H1 (cell line): Measurements from ENCODE around the gene PBX1. TPM values are rescaled to one million over a fixed set of nuclear protein-coding genes. Genes with fewer than 3 reads are reported as not detected.

Source experiments
- CTCF ChIA-PET: fragments of 300-600 bp; sonication (Branson Sonifier 250); formaldehyde crosslinking; loops from one replicate; lab custom pipeline; 2021; ENCODE audit not compliant: partially characterized antibody; lab: Charles Lee
- POLR2A ChIA-PET: fragments of 300-600 bp; sonication (Branson Sonifier 250); formaldehyde crosslinking; loops from one replicate; lab custom pipeline; 2021; ENCODE audit warnings: inconsistent platforms; ENCODE audit not compliant: partially characterized antibody; lab: Charles Lee
- DNase-seq, 2 experiments: peaks; one replicate each; pipeline versions ENCODE4 v3.0.0 to v3.0.0-alpha.2; 2010 to 2022; ENCODE audit warnings: low spot score in 2 of 2, low read depth in 1 of 2, mixed read lengths in 1 of 2
- FAIRE-seq: peaks from 2 replicates; lab custom pipeline; 2011; peaks lifted over from hg19 to GRCh38; lab: Jason Lieb, UNC
- H2AFZ ChIP-seq: 2 replicates; pipeline ENCODE4 v1.8.1; 2012; ENCODE audit warnings: low read length, inconsistent platforms
- H2AK5ac ChIP-seq: 2 replicates; pipeline ENCODE4 v1.6.1; 2013; ENCODE audit warnings: low read depth, low read length
- H2BK120ac ChIP-seq: replicated peaks from 2 replicates; pipeline ENCODE3; 2013; ENCODE audit warnings: low read depth, low read length, inconsistent platforms
- H2BK12ac ChIP-seq: 2 replicates; pipeline ENCODE4 v1.6.1; 2013; ENCODE audit warnings: low read depth, low read length
- H2BK15ac ChIP-seq: 2 replicates; pipeline ENCODE4 v1.6.1; 2013; ENCODE audit warnings: low read length
- H2BK20ac ChIP-seq: 2 replicates; pipeline ENCODE4 v1.6.1; 2013; ENCODE audit warnings: low read length
- H2BK5ac ChIP-seq: 2 replicates; pipeline ENCODE4 v1.6.1; 2013; ENCODE audit warnings: low read depth, low read length
- H3K14ac ChIP-seq: 2 replicates; pipeline ENCODE4 v1.6.1; 2013; ENCODE audit warnings: inconsistent platforms; ENCODE audit not compliant: insufficient read length
- H3K18ac ChIP-seq: 2 replicates; pipeline ENCODE4 v1.6.1; 2013; ENCODE audit warnings: low read length; ENCODE audit errors: extremely low read depth
- H3K23ac ChIP-seq: 2 replicates; pipeline ENCODE4 v1.6.1; 2013; ENCODE audit warnings: inconsistent platforms; ENCODE audit not compliant: insufficient read length
- H3K23me2 ChIP-seq: 2 replicates; pipeline ENCODE4 v1.6.1; 2013; ENCODE audit warnings: low read depth, low read length
- H3K27ac ChIP-seq: 2 replicates; pipeline ENCODE4 v1.6.1; 2011; ENCODE audit warnings: low read depth, low read length, inconsistent platforms
- H3K27me3 ChIP-seq, 4 experiments: replicated peaks in 1 of 4; 1 replicate in 1 of 4; 2 replicates in 3 of 4; pipeline versions ENCODE4 v1.6.1 to v1.8.1; 2011 to 2013; ENCODE audit warnings: low read length in 3 of 4, mild to moderate bottlenecking in 3 of 4, inconsistent platforms in 2 of 4, mixed read lengths in 2 of 4, moderate library complexity in 1 of 4; ENCODE audit not compliant: control insufficient read depth in 3 of 4, insufficient read depth in 3 of 4; ENCODE audit errors: extremely low read depth in 1 of 4
- H3K36me3 ChIP-seq, 4 experiments: 2 replicates each; pipeline versions ENCODE4 v1.6.1 to v1.8.1; 2011 to 2013; ENCODE audit warnings: mild to moderate bottlenecking in 4 of 4, low read length in 3 of 4, moderate library complexity in 2 of 4, control low read depth in 1 of 4, inconsistent platforms in 1 of 4; ENCODE audit not compliant: insufficient read depth in 4 of 4, control insufficient read depth in 2 of 4
- H3K4ac ChIP-seq: replicated peaks from 2 replicates; pipeline ENCODE3; 2013; ENCODE audit warnings: low read length, low read depth, mixed read lengths, inconsistent platforms; ENCODE audit not compliant: insufficient read length
- H3K4me1 ChIP-seq, 4 experiments: replicated peaks in 1 of 4; 1 replicate in 1 of 4; 2 replicates in 3 of 4; pipeline versions ENCODE4 v1.6.1 to v1.8.1; 2011 to 2013; ENCODE audit warnings: low read length in 3 of 4, inconsistent platforms in 2 of 4, mixed read lengths in 1 of 4; ENCODE audit not compliant: insufficient read depth in 4 of 4, control insufficient read depth in 3 of 4
- H3K4me2 ChIP-seq, 2 experiments: 2 replicates each; pipeline versions ENCODE4 v1.6.1 to v1.8.1; 2011 to 2013; ENCODE audit warnings: low read depth in 2 of 2, low read length in 2 of 2, control low read depth in 1 of 2, inconsistent platforms in 1 of 2, mild to moderate bottlenecking in 1 of 2; ENCODE audit not compliant: insufficient read depth in 1 of 2
- H3K4me3 ChIP-seq, 4 experiments: fragments of 200-600, 300-600 bp in 1 of 4; sonication (generic), shearing (Covaris generic), sonication (Bioruptor Twin) in 1 of 4; 2 replicates each; pipeline versions ENCODE4 v1.5.1 to v1.8.1; 2011 to 2016; ENCODE audit warnings: low read length in 4 of 4, low read depth in 3 of 4, control low read depth in 2 of 4, inconsistent platforms in 2 of 4, mild to moderate bottlenecking in 2 of 4, mixed read lengths in 1 of 4, moderate library complexity in 1 of 4; ENCODE audit not compliant: insufficient read depth in 2 of 4; ENCODE audit errors: extremely low read depth in 1 of 4
- H3K56ac ChIP-seq: replicated peaks from 2 replicates; pipeline ENCODE3; 2013; ENCODE audit warnings: low read depth, mild to moderate bottlenecking, mixed read lengths, low read length, inconsistent platforms; ENCODE audit not compliant: insufficient read length
- H3K79me1 ChIP-seq: 2 replicates; pipeline ENCODE4 v1.6.1; 2013; ENCODE audit warnings: low read depth, low read length, control low read depth
- H3K79me2 ChIP-seq, 2 experiments: 2 replicates each; pipeline versions ENCODE4 v1.6.1 to v1.8.1; 2012 to 2013; ENCODE audit warnings: low read length in 2 of 2, mild to moderate bottlenecking in 2 of 2, inconsistent platforms in 1 of 2; ENCODE audit not compliant: insufficient read depth in 2 of 2, control insufficient read depth in 1 of 2
- H3K9ac ChIP-seq, 4 experiments: replicated peaks in 1 of 4; 1 replicate in 1 of 4; 2 replicates in 3 of 4; pipeline versions ENCODE4 v1.6.1 to v1.8.1; 2011 to 2013; ENCODE audit warnings: low read depth in 3 of 4, low read length in 3 of 4, control low read depth in 2 of 4, mild to moderate bottlenecking in 2 of 4, moderate library complexity in 2 of 4, inconsistent platforms in 1 of 4; ENCODE audit errors: extremely low read depth in 1 of 4
- H3K9me3 ChIP-seq, 2 experiments: 2 replicates each; pipeline versions ENCODE4 v1.6.1 to v1.8.1; 2012 to 2013; ENCODE audit warnings: mild to moderate bottlenecking in 2 of 2, moderate library complexity in 2 of 2, control low read depth in 1 of 2, inconsistent platforms in 1 of 2, low read depth in 1 of 2, low read length in 1 of 2, mixed read lengths in 1 of 2; ENCODE audit not compliant: insufficient read depth in 2 of 2
- H4K20me1 ChIP-seq, 2 experiments: replicated peaks in 1 of 2; 2 replicates each; pipeline versions ENCODE3 to v1.8.1; 2011 to 2013; ENCODE audit warnings: inconsistent platforms in 2 of 2, low read length in 2 of 2, mild to moderate bottlenecking in 1 of 2; ENCODE audit not compliant: insufficient read depth in 2 of 2, control insufficient read depth in 1 of 2
- H4K5ac ChIP-seq: 2 replicates; pipeline ENCODE4 v1.6.1; 2013; ENCODE audit warnings: low read length, low read depth, mixed read lengths, inconsistent platforms; ENCODE audit not compliant: insufficient read length
- H4K8ac ChIP-seq: 2 replicates; pipeline ENCODE4 v1.8.0; 2013; ENCODE audit warnings: mild to moderate bottlenecking, moderate library complexity, low read length, inconsistent platforms; ENCODE audit not compliant: insufficient read depth; ENCODE audit errors: extremely low read depth
- H4K91ac ChIP-seq: replicated peaks from 2 replicates; pipeline ENCODE3; 2013; ENCODE audit warnings: low read length, mixed read lengths, inconsistent platforms; ENCODE audit not compliant: insufficient read length
- CHD2 ChIP-seq: IDR thresholded peaks from 2 replicates; pipeline ENCODE4 v1.6.1; 2012; ENCODE audit warnings: low read length, improper control_type of control experiment
- WGBS, 2 experiments: shearing (Covaris generic) in 1 of 2; methylation state at CpG; one replicate each; pipeline versions ENCODE4 v1.1.6 to v1.1.7; 2013 to 2015; ENCODE audit warnings: low lambda C conversion rate in 2 of 2, mixed read lengths in 2 of 2, inconsistent platforms in 1 of 2, low coverage in 1 of 2, missing lambda C conversion rate in 1 of 2; ENCODE audit not compliant: insufficient replicate concordance in 2 of 2, insufficient coverage in 1 of 2, insufficient read length in 1 of 2; ENCODE audit errors: extremely low coverage in 1 of 2, missing lambda C conversion rate in 1 of 2; 5-methylcytosine and 5-hydroxymethylcytosine counted together
- polyA plus RNA-seq, 7 experiments: library from polyadenylated mRNA; depleted of rRNA in 3 of 7; stranded (reverse) in 5 of 7; unstranded in 2 of 7; fragments of >200 nt in 5 of 7; fragments of 200-250 nt in 2 of 7; gene quantifications; 1 replicate in 5 of 7; 2 replicates in 1 of 7; 4 replicates in 1 of 7; pipeline versions ENCODE4 v1.2.1 to v1.2.3, GENCODE V29; 2011 to 2013; ENCODE audit warnings: missing spikeins in 2 of 7, mixed read lengths in 2 of 7
- total RNA-seq: library from RNA; stranded (reverse); fragmentation: NEBNext Ultra II Directional; extraction: Animal tissue kit (Norgen Biotek cat#: 25700); gene quantifications from 2 replicates; pipeline ENCODE4 v1.2.1, GENCODE V29; 2021

PBX1 gene
- total and polyA plus RNA-seq, 2 of the 8 experiments (the other 6 are each of a cell fraction or from before 2014, with no cell fraction given): 87.4 to 124 TPM

GRCh38 chr1:164650531-164650930, 91.5 kb downstream of the PBX1 start:
- no peak for TF ChIP-seq CHD2
- Histone ChIP-seq H3K79me1 (peaks cover 3% of the 10 kb centered on the region), H2BK20ac (no peak overlapping the region), H4K91ac (no peak overlapping the region), H4K5ac (no peak overlapping the region), H2AK5ac (no peak overlapping the region), H3K9ac (no peak overlapping the region), H2BK12ac (no peak overlapping the region), H3K27ac (no peak overlapping the region), H3K27me3 (no peaks in the 10 kb centered on the region), H3K14ac (no peak overlapping the region), H3K23me2 (no peaks in the 10 kb centered on the region; the same call in 1 of the 2 replicates), H3K9me3 (no peaks in the 10 kb centered on the region), H3K18ac (no peak overlapping the region), H2BK5ac (no peak overlapping the region), H4K20me1 (peaks cover 4 to 15% of the 10 kb centered on the region in 2 experiments), H3K4me3 (no peak overlapping the region), H3K4ac (no peak overlapping the region), H3K4me2 (0 out of 4 replicates have a peak overlapping the region, but pooled peaks of 1 of the 2 experiments have one; percentile 29), H2BK120ac (no peak overlapping the region), H3K4me1 (peaks cover 15 to 37% (median 22%) of the 10 kb centered on the region in 4 experiments), H3K23ac (no peak overlapping the region), H3K56ac (no peak overlapping the region), H3K79me2 (peaks cover 6 to 93% of the 10 kb centered on the region in 2 experiments), H2AFZ (no peak overlapping the region), H2BK15ac (no peak overlapping the region), H3K36me3 (no peaks in the 10 kb centered on the region; a peak in 1 of 8 replicates), H4K8ac (no peak overlapping the region)
- 88% methylated on average over 2 of the region's 2 CpGs; no CpG with 5 or more reads in 1 of the 2 experiments for WGBS, 2 experiments
- ChIA-PET CTCF (interaction anchor here (1.5 to 2.6 kb wide), 3 partner anchors 9 to 26 kb away, joined by 4 to 11 read pairs (median 4); no protein-coding TSS in a partner anchor), POLR2A (interaction anchor here (1.1 kb wide), 1 partner anchor 9 kb away, joined by 3 read pairs; no protein-coding TSS in a partner anchor)
- FAIRE-seq: no peak
- no peak for DNase-seq
